ENCODE measurements around the gene IRX2. TPM values are rescaled to one million over a fixed set of nuclear protein-coding genes. Genes with fewer than 3 reads are reported as not detected.

Gene IRX2
- total and polyA plus RNA-seq, 8 donors, result 7.0 to 143 (median 8.6) TPM; not detected in 1

DNA sequence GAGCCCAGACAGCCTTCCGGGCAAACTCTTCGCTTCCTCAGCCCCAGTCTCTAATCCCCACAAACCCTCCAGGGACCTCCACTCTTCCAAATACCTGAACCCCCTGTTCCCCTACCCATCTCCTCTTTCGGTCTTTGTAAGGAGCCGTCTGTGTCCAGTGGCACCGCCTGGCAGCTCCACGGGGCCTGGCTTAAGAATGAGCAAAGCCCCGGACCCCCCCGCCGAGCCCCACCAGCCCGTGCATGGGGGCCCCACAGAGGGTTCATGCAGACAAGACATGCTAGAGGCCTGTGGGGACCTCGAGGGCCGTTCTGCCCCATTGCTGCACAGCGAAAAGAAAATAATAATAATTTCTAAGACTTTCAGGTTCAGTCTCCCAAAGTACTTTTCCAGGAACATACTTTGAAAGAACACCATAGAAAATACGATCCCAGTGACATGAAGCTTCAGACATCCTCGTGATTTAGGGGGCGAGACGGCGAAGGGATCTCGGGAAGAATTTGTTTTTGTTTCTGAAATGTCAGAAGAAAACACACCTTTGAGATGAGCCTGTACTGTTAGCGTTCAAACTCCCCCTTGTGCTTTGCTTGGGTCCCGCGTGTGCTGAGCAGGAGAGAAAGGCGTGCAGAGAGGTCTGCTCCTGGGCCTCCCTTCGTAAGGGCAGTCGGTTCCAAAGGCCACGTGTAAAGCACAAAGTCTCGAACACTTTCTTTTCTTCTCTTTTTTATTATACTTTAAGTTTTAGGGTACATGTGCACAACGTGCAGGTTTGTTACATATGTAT is 49.2 kb downstream of the IRX2 start:
- no peak overlapping the region for H3K27ac ChIP-seq
- no peak overlapping the region for H3K4me3 ChIP-seq
- intact Hi-C loops (cut with DNase I; ENCODE audit: low total_unique reads), result no loop called here
- H3K36me3 ChIP-seq, result no peaks in the 10 kb centered on the region
- H3K4me1 ChIP-seq, result no peaks in the 10 kb centered on the region
- H3K27me3 ChIP-seq, result peaks cover 0 to 7% (median 0%) of the 10 kb centered on the region in 3 donors
- TF ChIP-seq, protein P1, sequence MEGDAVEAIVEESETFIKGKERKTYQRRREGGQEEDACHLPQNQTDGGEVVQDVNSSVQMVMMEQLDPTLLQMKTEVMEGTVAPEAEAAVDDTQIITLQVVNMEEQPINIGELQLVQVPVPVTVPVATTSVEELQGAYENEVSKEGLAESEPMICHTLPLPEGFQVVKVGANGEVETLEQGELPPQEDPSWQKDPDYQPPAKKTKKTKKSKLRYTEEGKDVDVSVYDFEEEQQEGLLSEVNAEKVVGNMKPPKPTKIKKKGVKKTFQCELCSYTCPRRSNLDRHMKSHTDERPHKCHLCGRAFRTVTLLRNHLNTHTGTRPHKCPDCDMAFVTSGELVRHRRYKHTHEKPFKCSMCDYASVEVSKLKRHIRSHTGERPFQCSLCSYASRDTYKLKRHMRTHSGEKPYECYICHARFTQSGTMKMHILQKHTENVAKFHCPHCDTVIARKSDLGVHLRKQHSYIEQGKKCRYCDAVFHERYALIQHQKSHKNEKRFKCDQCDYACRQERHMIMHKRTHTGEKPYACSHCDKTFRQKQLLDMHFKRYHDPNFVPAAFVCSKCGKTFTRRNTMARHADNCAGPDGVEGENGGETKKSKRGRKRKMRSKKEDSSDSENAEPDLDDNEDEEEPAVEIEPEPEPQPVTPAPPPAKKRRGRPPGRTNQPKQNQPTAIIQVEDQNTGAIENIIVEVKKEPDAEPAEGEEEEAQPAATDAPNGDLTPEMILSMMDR (IDR thresholded peaks at IDR 0.05), result no peak
- TF ChIP-seq POLR2AphosphoS5 (IDR thresholded peaks at IDR 0.05) (no peak), EP300 (IDR thresholded peaks at IDR 0.05) (no peak), POLR2A (IDR thresholded peaks at IDR 0.05) (no peak)
- WGBS, 5 donors, result 83 to 91% (median 86%) methylated on average over 28 of the region's 28 CpGs
- no peak for DNase-seq
- H3K9me3 ChIP-seq, result no peaks in the 10 kb centered on the region

DNA sequence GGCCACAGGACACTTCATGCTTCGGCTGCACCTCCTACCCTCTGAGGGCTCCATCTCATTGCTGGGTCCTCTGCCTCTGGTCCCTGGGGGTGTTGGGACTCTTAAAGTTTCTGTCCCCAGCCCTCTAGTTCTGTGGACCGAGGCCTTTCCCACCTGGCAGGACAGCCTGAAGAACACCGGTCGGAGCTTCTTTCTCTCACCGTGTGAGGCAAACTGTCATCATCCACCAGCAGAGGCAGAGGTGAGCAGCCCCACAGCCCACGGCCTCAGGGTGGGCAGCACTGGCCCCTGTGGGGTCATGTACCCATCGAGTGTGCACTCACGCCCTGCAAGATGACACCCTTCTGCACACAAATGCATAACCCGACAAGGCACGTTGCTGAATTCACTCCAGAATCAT is 49.9 kb downstream of the IRX2 start:
- Histone ChIP-seq H3K9me3 (no peaks in the 10 kb centered on the region), H3K4me1 (no peaks in the 10 kb centered on the region), H3K27ac (no peak overlapping the region), H3K36me3 (no peaks in the 10 kb centered on the region), H3K27me3 (peaks cover 0 to 7% (median 0%) of the 10 kb centered on the region in 3 donors), H3K4me3 (no peak overlapping the region)
- intact Hi-C loops (cut with DNase I; ENCODE audit: low total_unique reads), result no loop called here
- no peak for DNase-seq
- TF ChIP-seq POLR2AphosphoS5 (IDR thresholded peaks at IDR 0.05), result no peak
- no peak for TF ChIP-seq EP300 (IDR thresholded peaks at IDR 0.05)
- no peak for TF ChIP-seq POLR2A (IDR thresholded peaks at IDR 0.05)
- TF ChIP-seq, protein P1 (IDR thresholded peaks at IDR 0.05), result no peak
- 52 to 68% (median 59%) methylated on average over 9 to 10 of the region's 10 CpGs for WGBS, 5 donors

DNA sequence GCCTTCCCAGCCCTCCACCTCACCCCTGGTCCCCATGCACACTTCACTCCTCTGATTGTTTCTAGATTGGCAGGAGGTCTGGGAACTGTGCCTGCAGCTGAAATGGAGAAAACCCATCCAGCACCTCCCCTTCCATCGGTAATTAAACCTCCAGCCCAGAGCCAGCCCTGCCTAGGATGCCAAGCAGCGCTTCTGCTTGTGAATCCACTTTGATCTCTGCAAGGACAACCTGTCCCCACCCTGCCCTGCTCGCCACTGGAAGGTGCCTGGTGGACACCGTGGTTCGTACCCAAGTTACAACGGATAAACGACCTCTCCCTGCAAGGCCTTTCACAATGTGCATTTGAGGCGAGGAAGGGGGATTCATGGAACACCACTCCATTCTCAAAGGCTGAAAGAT is 50.6 kb downstream of the IRX2 start:
- Histone ChIP-seq H3K4me3 (no peak overlapping the region), H3K9me3 (no peaks in the 10 kb centered on the region), H3K27me3 (peaks cover 0 to 7% (median 0%) of the 10 kb centered on the region in 3 donors), H3K36me3 (no peaks in the 10 kb centered on the region), H3K27ac (no peak overlapping the region), H3K4me1 (peaks cover 0 to 4% (median 2%) of the 10 kb centered on the region in 4 donors)
- DNase-seq, result no peak
- TF ChIP-seq, protein P1 (IDR thresholded peaks at IDR 0.05), result no peak
- no peak for TF ChIP-seq POLR2A (IDR thresholded peaks at IDR 0.05)
- no peak for TF ChIP-seq POLR2AphosphoS5 (IDR thresholded peaks at IDR 0.05)
- no peak for TF ChIP-seq EP300 (IDR thresholded peaks at IDR 0.05)
- intact Hi-C loops (cut with DNase I; ENCODE audit: low total_unique reads), result no loop called here
- 76 to 89% (median 84%) methylated on average over 8 of the region's 8 CpGs for WGBS, 5 donors

DNA sequence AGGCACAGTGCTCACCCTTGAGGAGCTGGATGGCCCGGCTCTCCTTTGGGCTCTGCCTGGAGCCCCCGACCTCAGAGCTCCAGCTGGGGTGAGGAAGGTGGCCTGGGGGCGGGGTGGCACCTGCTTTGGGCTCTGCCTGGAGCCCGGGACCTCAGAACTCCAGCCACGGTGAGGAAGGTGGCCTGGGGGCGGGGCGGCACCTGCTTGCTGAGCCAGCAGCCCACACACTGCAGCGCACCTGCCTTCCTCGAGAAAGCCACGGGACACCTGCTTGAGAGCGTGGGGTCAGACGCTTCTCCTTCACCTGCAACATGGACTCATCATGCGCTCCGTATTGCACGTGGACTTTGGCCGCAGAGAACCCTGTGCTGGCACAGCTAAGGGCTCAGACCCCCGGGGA is 51.8 kb downstream of the IRX2 start:
- TF ChIP-seq, protein P1 (IDR thresholded peaks at IDR 0.05), result no peak
- H3K36me3 ChIP-seq, result no peaks in the 10 kb centered on the region
- H3K9me3 ChIP-seq, result no peaks in the 10 kb centered on the region
- intact Hi-C loops (cut with DNase I; ENCODE audit: low total_unique reads), result no loop called here
- 80 to 85% (median 82%) methylated on average over 13 to 17 of the region's 17 CpGs for WGBS, 5 donors
- DNase-seq, result no peak
- H3K27ac ChIP-seq, result no peak overlapping the region
- no peak overlapping the region for H3K4me3 ChIP-seq
- H3K27me3 ChIP-seq, result peaks cover 0 to 7% (median 0%) of the 10 kb centered on the region in 3 donors
- peaks cover 0 to 12% (median 6%) of the 10 kb centered on the region in 4 donors for H3K4me1 ChIP-seq

Measured in stomach (tissue), 9 donors.